HG03135 (cell line): ENCODE data around the gene ABLIM3.

ENCODE experiments used
- ATAC-seq: cut with Tn5 transposase; IDR thresholded peaks from one replicate; pipeline ENCODE4 v1.9.1; 2021; ENCODE audit warnings: mild to moderate bottlenecking, moderate library complexity; ENCODE audit not compliant: unreplicated experiment

The ABLIM3 gene

GRCh38 chr5:149133795-149134777, 7.2 kb upstream of the ABLIM3 start:
- no peak for ATAC-seq

GRCh38 chr5:149134778-149135500, 6.4 kb upstream of the ABLIM3 start:
- no peak for ATAC-seq

GRCh38 chr5:149135536-149136201, 5.6 kb upstream of the ABLIM3 start:
- ATAC-seq = no peak

- ATAC-seq = no peak
Measured at GRCh38 chr5:149138182-149138923, 2.9 kb upstream of the ABLIM3 start.

- ATAC-seq = no peak
Measured at GRCh38 chr5:149140197-149141002, 893 bp upstream of the ABLIM3 start.

GRCh38 chr5:149141957-149142851, 911 bp downstream of the ABLIM3 start:
- ATAC-seq = peak; percentile 7

GRCh38 chr5:149143470-149143869, 2.2 kb downstream of the ABLIM3 start:
- ATAC-seq = no peak

- no peak for ATAC-seq
Measured at GRCh38 chr5:149144637-149145036, 3.3 kb downstream of the ABLIM3 start.

- no peak for ATAC-seq
Measured at GRCh38 chr5:149145138-149145537, 3.8 kb downstream of the ABLIM3 start.

- no peak for ATAC-seq
Measured at GRCh38 chr5:149147676-149148075, 6.4 kb downstream of the ABLIM3 start.

- ATAC-seq = no peak
Measured at GRCh38 chr5:149149942-149150341, 8.6 kb downstream of the ABLIM3 start.

GRCh38 chr5:149150457-149150856, 9.2 kb downstream of the ABLIM3 start:
- no peak for ATAC-seq

GRCh38 chr5:149151717-149152116, 10.4 kb downstream of the ABLIM3 start:
- ATAC-seq = no peak

- no peak for ATAC-seq
Measured at GRCh38 chr5:149152317-149152746, 11.0 kb downstream of the ABLIM3 start.

GRCh38 chr5:149153193-149153750, 12.0 kb downstream of the ABLIM3 start:
- no peak for ATAC-seq

GRCh38 chr5:149153751-149154610, 12.7 kb downstream of the ABLIM3 start:
- no peak for ATAC-seq

- ATAC-seq = no peak
Measured at GRCh38 chr5:149154650-149155049, 13.4 kb downstream of the ABLIM3 start.
